Tibial nerve (tissue), 4 donors: Measurements from ENCODE around the gene RPRD1B. TPM values are rescaled to one million over a fixed set of nuclear protein-coding genes. Genes with fewer than 3 reads are reported as not detected.

Source experiments
- DNase-seq, 2 donors: peaks; one replicate each; pipeline ENCODE4 v3.0.0-alpha.2; 2019; ENCODE audit warnings: low spot score in 2 of 2
- H3K27ac ChIP-seq, 4 donors: fragments of 200-600 bp; sonication (generic) in 3 of 4; one replicate each; pipeline ENCODE4 v1.5.1; 2017 to 2019; ENCODE audit warnings: mild to moderate bottlenecking in 1 of 4
- H3K27me3 ChIP-seq, 2 donors: fragments of 200-600 bp; sonication (generic) in 1 of 2; one replicate each; pipeline versions ENCODE4 v1.5.1 to v1.6.0; 2017 to 2019
- H3K36me3 ChIP-seq, 3 donors: fragments of 200-600 bp; sonication (generic); one replicate each; pipeline ENCODE4 v1.5.1; 2018 to 2019
- H3K4me1 ChIP-seq, 4 donors: fragments of 200-600 bp; sonication (generic) in 3 of 4; one replicate each; pipeline ENCODE4 v1.5.1; 2017 to 2019
- H3K4me3 ChIP-seq, 4 donors: fragments of 200-600 bp; sonication (generic) in 3 of 4; one replicate each; pipeline ENCODE4 v1.5.1; 2017 to 2019; ENCODE audit warnings: mild to moderate bottlenecking in 1 of 4, moderate library complexity in 1 of 4
- H3K9me3 ChIP-seq, 4 donors: fragments of 200-600 bp; sonication (generic) in 3 of 4; one replicate each; pipeline ENCODE4 v1.5.1; 2017 to 2019
- CTCF ChIP-seq, 5 experiments: fragments of 200-600 bp in 3 of 5; fragments of 450-650 bp in 2 of 5; sonication (generic) in 3 of 5; IDR thresholded peaks; one replicate each; pipeline ENCODE4 v1.5.1; 2016 to 2019; ENCODE audit warnings: antibody characterized with exemption in 5 of 5, mild to moderate bottlenecking in 3 of 5, moderate library complexity in 2 of 5
- EP300 ChIP-seq, 2 donors: sonication (generic); formaldehyde crosslinking; IDR thresholded peaks; one replicate each; pipeline ENCODE4 v1.6.1; 2017; ENCODE audit warnings: antibody characterized with exemption in 2 of 2, mild to moderate bottlenecking in 1 of 2
- POLR2A ChIP-seq, 2 donors: fragments of 450-650 bp; IDR thresholded peaks; one replicate each; pipeline ENCODE4 v1.6.1; 2017; ENCODE audit warnings: antibody characterized with exemption in 2 of 2, mild to moderate bottlenecking in 2 of 2, moderate library complexity in 2 of 2
- WGBS, 2 donors: methylation state at CpG; one replicate each; pipeline ENCODE4 v1.1.5; 2018; 5-methylcytosine and 5-hydroxymethylcytosine counted together
- total RNA-seq, 4 donors: library from RNA; depleted of rRNA; stranded (reverse); fragments of >200 nt; gene quantifications; one replicate each; pipeline ENCODE4 v1.1.0, GENCODE V29; 2016

Gene RPRD1B
- total RNA-seq, 4 donors from 2014 or later = 28.5 to 36.3 (median 35.1) TPM

GRCh38 chr20:38136421-38137245 is 103.1 kb downstream of the RPRD1B start:
- H3K27ac ChIP-seq = no peak overlapping the region
- no peaks in the 10 kb centered on the region for H3K36me3 ChIP-seq
- no peak overlapping the region for H3K4me3 ChIP-seq
- TF ChIP-seq CTCF (IDR thresholded peaks at IDR 0.05) (no peak), EP300 (IDR thresholded peaks at IDR 0.05) (no peak), POLR2A (IDR thresholded peaks at IDR 0.05) (no peak)
- whole genome bisulfite sequencing, 2 donors = 92 to 96% methylated on average over 14 of the region's 14 CpGs
- no peaks in the 10 kb centered on the region for H3K27me3 ChIP-seq
- H3K4me1 ChIP-seq = peaks cover 0 to 20% (median 0%) of the 10 kb centered on the region in 4 donors
- H3K9me3 ChIP-seq = no peaks in the 10 kb centered on the region
- DNase-seq = no peak

GRCh38 chr20:38137441-38138037 is 104.0 kb downstream of the RPRD1B start:
- TF ChIP-seq EP300 (IDR thresholded peaks at IDR 0.05) (no peak), CTCF (IDR thresholded peaks at IDR 0.05) (no peak), POLR2A (IDR thresholded peaks at IDR 0.05) (no peak)
- WGBS, 2 donors = 91 to 95% methylated on average over 11 of the region's 11 CpGs

DNA sequence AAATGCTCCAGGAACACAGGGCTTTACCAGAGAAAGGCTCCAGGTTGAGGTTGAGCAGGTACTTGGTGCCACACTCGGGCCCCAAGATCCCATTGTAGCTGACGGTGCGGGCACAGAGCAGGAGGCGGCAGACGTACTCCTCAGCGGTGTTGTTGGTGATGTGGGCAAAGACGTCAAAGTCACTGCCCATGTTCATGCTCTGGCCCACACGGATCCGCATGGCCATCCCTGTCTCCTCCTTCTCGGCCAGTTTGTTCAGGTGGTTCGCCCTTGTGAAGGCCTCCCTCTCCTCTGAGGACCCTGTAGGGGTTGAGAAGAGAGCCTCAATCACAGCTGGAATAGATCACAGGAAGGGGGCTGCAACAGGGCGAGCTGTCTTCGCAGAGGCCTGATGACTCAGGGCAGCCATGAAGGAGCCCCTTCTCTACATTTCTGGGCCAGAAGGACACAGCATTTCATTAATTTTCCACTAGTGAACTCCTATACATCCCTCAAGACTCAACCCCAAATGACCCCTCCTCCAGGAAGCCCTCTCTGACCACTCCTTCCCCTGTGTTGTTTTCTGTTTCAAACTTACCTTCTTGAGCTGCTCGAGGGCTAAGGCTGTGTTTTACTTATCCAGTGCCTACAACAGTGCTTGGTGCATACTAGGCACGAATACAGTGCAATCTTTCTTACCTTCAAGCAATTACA is 104.7 kb downstream of the RPRD1B start:
- Histone ChIP-seq H3K4me1 (peaks cover 0 to 21% (median 0%) of the 10 kb centered on the region in 4 donors), H3K27me3 (no peaks in the 10 kb centered on the region), H3K9me3 (no peaks in the 10 kb centered on the region), H3K36me3 (no peaks in the 10 kb centered on the region), H3K4me3 (no peak overlapping the region), H3K27ac (no peak overlapping the region)
- DNase-seq = no peak
- WGBS, 2 donors = 94 to 97% methylated on average over 15 of the region's 15 CpGs
- TF ChIP-seq POLR2A (IDR thresholded peaks at IDR 0.05) (no peak), CTCF (IDR thresholded peaks at IDR 0.05) (no peak), EP300 (IDR thresholded peaks at IDR 0.05) (no peak)

More at GRCh38 chr20:38137441-38138037, 104.0 kb downstream of the RPRD1B start:
- Histone ChIP-seq H3K9me3 (no peaks in the 10 kb centered on the region), H3K4me1 (peaks cover 0 to 20% (median 0%) of the 10 kb centered on the region in 4 donors), H3K27ac (no peak overlapping the region), H3K36me3 (no peaks in the 10 kb centered on the region), H3K4me3 (no peak overlapping the region), H3K27me3 (no peaks in the 10 kb centered on the region)
- no peak for DNase-seq

DNA sequence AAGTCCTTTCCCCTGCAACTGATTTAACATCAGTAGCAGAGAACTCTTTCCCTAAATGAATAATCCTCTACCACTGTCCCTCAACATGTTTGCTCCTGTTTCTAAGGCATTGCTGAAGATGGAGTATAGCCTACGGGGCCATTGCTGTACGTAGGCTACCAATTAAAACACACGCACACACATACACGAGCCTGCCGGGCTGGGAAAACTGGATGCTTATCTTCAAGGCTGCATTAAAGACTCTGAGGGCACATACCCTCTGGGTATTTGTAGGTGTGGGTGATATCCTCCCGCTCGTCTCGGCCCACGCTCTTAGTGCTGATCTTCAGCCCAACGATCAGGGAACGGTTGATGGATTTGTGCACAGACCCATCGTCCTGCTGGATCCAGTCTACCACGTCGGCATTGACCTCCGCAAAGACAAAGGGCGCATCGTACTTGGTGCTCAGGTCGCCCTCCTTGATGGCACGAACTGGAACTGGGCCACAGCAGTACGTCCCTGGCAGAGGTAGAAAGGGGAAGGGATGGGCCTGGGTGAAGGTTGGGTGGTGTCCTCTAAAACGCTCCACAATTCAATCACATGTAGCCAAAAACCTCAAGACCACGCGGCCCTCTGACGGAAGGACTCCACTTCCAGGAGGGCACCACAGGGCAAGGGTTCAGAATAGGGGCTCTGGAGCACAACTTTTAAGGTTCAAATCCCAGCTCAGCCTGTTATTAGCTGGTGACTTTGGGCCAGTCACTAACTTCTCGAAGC is 105.8 kb downstream of the RPRD1B start:
- Histone ChIP-seq H3K4me3 (no peak overlapping the region), H3K4me1 (peaks cover 0 to 25% (median 7%) of the 10 kb centered on the region in 4 donors), H3K36me3 (no peaks in the 10 kb centered on the region), H3K27ac (no peak overlapping the region), H3K9me3 (no peaks in the 10 kb centered on the region), H3K27me3 (no peaks in the 10 kb centered on the region)
- 96% methylated on average over 25 of the region's 25 CpGs for WGBS, 2 donors
- TF ChIP-seq POLR2A (IDR thresholded peaks at IDR 0.05) (no peak), EP300 (IDR thresholded peaks at IDR 0.05) (no peak), CTCF (IDR thresholded peaks at IDR 0.05) (no peak)
- no peak for DNase-seq
